ENCODE data around the gene ALS2CL. TPM values are rescaled to one million over a fixed set of nuclear protein-coding genes. Genes with fewer than 3 reads are reported as not detected.

Gene ALS2CL
- total RNA-seq, 1 donor from 2014 or later = 0.51 TPM

- Mint-ChIP-seq H3K9me3 (ENCODE audit: unreplicated experiment) (peaks cover 5% of the 10 kb centered on the region), H3K27me3 (ENCODE audit: unreplicated experiment) (peaks cover 7% of the 10 kb centered on the region), H3K4me3 (ENCODE audit: unreplicated experiment) (no peak overlapping the region), H3K27ac (ENCODE audit: unreplicated experiment) (no peak overlapping the region), H3K36me3 (ENCODE audit: unreplicated experiment) (no peaks in the 10 kb centered on the region), H3K4me1 (ENCODE audit: low read depth, unreplicated experiment) (peaks cover 25% of the 10 kb centered on the region)
- DNase-seq = no peak
- no peak for TF ChIP-seq CTCF (IDR thresholded peaks at IDR 0.05; ENCODE audit: partially characterized antibody, unreplicated experiment)
Observed at GRCh38 chr3:46663591-46664135, 29.8 kb downstream of the ALS2CL start.

GRCh38 chr3:46662771-46663551 lies 30.5 kb downstream of the ALS2CL start:
- H3K4me3 Mint-ChIP-seq (ENCODE audit: unreplicated experiment) = no peak overlapping the region
- DNase-seq = no peak
- peaks cover 19% of the 10 kb centered on the region for H3K4me1 Mint-ChIP-seq (ENCODE audit: low read depth, unreplicated experiment)
- H3K9me3 Mint-ChIP-seq (ENCODE audit: unreplicated experiment) = peaks cover 4% of the 10 kb centered on the region
- no peak for TF ChIP-seq CTCF (IDR thresholded peaks at IDR 0.05; ENCODE audit: partially characterized antibody, unreplicated experiment)
- no peak overlapping the region for H3K27ac Mint-ChIP-seq (ENCODE audit: unreplicated experiment)
- no peaks in the 10 kb centered on the region for H3K36me3 Mint-ChIP-seq (ENCODE audit: unreplicated experiment)
- H3K27me3 Mint-ChIP-seq (ENCODE audit: unreplicated experiment) = peaks cover 6% of the 10 kb centered on the region

- no peak overlapping the region for H3K4me3 Mint-ChIP-seq (ENCODE audit: unreplicated experiment)
- H3K27ac Mint-ChIP-seq (ENCODE audit: unreplicated experiment) = no peak overlapping the region
- H3K27me3 Mint-ChIP-seq (ENCODE audit: unreplicated experiment) = peaks cover 5% of the 10 kb centered on the region
Observed at GRCh38 chr3:46661776-46662766, 31.4 kb downstream of the ALS2CL start.

More at GRCh38 chr3:46661776-46662766, 31.4 kb downstream of the ALS2CL start:
- TF ChIP-seq CTCF (IDR thresholded peaks at IDR 0.05; ENCODE audit: partially characterized antibody, unreplicated experiment) = no peak
- Mint-ChIP-seq H3K4me1 (ENCODE audit: low read depth, unreplicated experiment) (peaks cover 15% of the 10 kb centered on the region), H3K36me3 (ENCODE audit: unreplicated experiment) (no peaks in the 10 kb centered on the region), H3K9me3 (ENCODE audit: unreplicated experiment) (peaks cover 2% of the 10 kb centered on the region)
- no peak for DNase-seq

Data from glutamatergic neuron (in vitro differentiated cells).